ENCODE results near the gene CYP2A7.
"Not testable (repeated sequence)": the region's sequence is repeated elsewhere in the genome, so short reads cannot be mapped to it uniquely, and the experiment has no call there.

CYP2A7 gene

GRCh38 chr19:40899964-40900363, 17.9 kb upstream of the CYP2A7 start:
- not testable (repeated sequence) for DNase-seq (ENCODE audit: low read depth in 3 of 3)

GRCh38 chr19:40896843-40897789, 15.1 kb upstream of the CYP2A7 start:
- not testable (repeated sequence) for DNase-seq (ENCODE audit: low read depth in 3 of 3)

- DNase-seq (ENCODE audit: low read depth in 3 of 3): no peak
Observed at GRCh38 chr19:40896418-40896796, 14.4 kb upstream of the CYP2A7 start.

GRCh38 chr19:40893112-40893511, 11.1 kb upstream of the CYP2A7 start:
- no peak for DNase-seq (ENCODE audit: low read depth in 3 of 3)

- DNase-seq (ENCODE audit: low read depth in 3 of 3): no peak
Observed at GRCh38 chr19:40889366-40889765, 7.3 kb upstream of the CYP2A7 start.

GRCh38 chr19:40888191-40888590, 6.2 kb upstream of the CYP2A7 start:
- DNase-seq (ENCODE audit: low read depth in 3 of 3): no peak

GRCh38 chr19:40884187-40884931, 2.3 kb upstream of the CYP2A7 start:
- DNase-seq (ENCODE audit: low read depth in 3 of 3): not testable (repeated sequence)

GRCh38 chr19:40879349-40879748, 2.7 kb downstream of the CYP2A7 start:
- not testable (repeated sequence) for DNase-seq (ENCODE audit: low read depth in 3 of 3)

- peak; percentile 67 to 91 (median 76) for DNase-seq (ENCODE audit: low read depth in 3 of 3)
Observed at GRCh38 chr19:40875526-40875951, 6.5 kb downstream of the CYP2A7 start.

GRCh38 chr19:40874874-40875273, 7.2 kb downstream of the CYP2A7 start:
- not testable (repeated sequence) for DNase-seq (ENCODE audit: low read depth in 3 of 3)

GRCh38 chr19:40873873-40874272, 8.2 kb downstream of the CYP2A7 start:
- DNase-seq (ENCODE audit: low read depth in 3 of 3): not testable (repeated sequence)

GRCh38 chr19:40872209-40872608, 9.8 kb downstream of the CYP2A7 start:
- no peak for DNase-seq (ENCODE audit: low read depth in 3 of 3)

GRCh38 chr19:40867701-40868100, 14.3 kb downstream of the CYP2A7 start:
- no peak for DNase-seq (ENCODE audit: low read depth in 3 of 3)

- DNase-seq (ENCODE audit: low read depth in 3 of 3): not testable (repeated sequence)
Observed at GRCh38 chr19:40864739-40865496, 17.1 kb downstream of the CYP2A7 start.

GRCh38 chr19:40862785-40863184, 19.2 kb downstream of the CYP2A7 start:
- no peak for DNase-seq (ENCODE audit: low read depth in 3 of 3)

GRCh38 chr19:40862333-40862732, 19.7 kb downstream of the CYP2A7 start:
- DNase-seq (ENCODE audit: low read depth in 3 of 3): no peak

GRCh38 chr19:40858109-40858508, 23.9 kb downstream of the CYP2A7 start:
- DNase-seq (ENCODE audit: low read depth in 3 of 3): no peak

GRCh38 chr19:40852467-40853152, 29.4 kb downstream of the CYP2A7 start:
- not testable (repeated sequence) for DNase-seq (ENCODE audit: low read depth in 3 of 3)

- DNase-seq (ENCODE audit: low read depth in 3 of 3): not testable (repeated sequence)
Observed at GRCh38 chr19:40850277-40850676, 31.8 kb downstream of the CYP2A7 start, which contains the start of gene CYP2A6. TSS of gene CYP2A6 (minus strand) at chr19:40850447. CDS start at chr19:40850426, 21 bp downstream.

- DNase-seq (ENCODE audit: low read depth in 3 of 3): not testable (repeated sequence)
Observed at GRCh38 chr19:40846722-40847121, 35.3 kb downstream of the CYP2A7 start.

- peak; percentile 23 to 73 (median 39) for DNase-seq (ENCODE audit: low read depth in 3 of 3)
Observed at GRCh38 chr19:40843653-40844052, 38.4 kb downstream of the CYP2A7 start.
